ENCODE data around the gene MRM2.

GRCh38 chr7:2256306-2257045 is 14.5 kb upstream of the MRM2 start:
- TF ChIP-seq CTCF (IDR thresholded peaks at IDR 0.05), result no peak
- no peak for TF ChIP-seq POLR2AphosphoS5 (IDR thresholded peaks at IDR 0.05)

Measured in gastroesophageal sphincter (tissue), 3 donors.